HepG2 (cell line): Measurements from ENCODE around the gene TMEM269. TPM values are rescaled to one million over a fixed set of nuclear protein-coding genes. Genes with fewer than 3 reads are reported as not detected.

Source experiments
- AKAP8 ChIP-seq: sonication (generic); formaldehyde crosslinking; IDR thresholded peaks from 2 replicates; pipeline ENCODE4 v1.5.1; 2020; ENCODE audit warnings: mild to moderate bottlenecking, missing genetic modification reagents
- ARID5B ChIP-seq: IDR thresholded peaks from 2 replicates; pipeline ENCODE4 v1.4.0; 2020; ENCODE audit warnings: mild to moderate bottlenecking, missing genetic modification reagents
- ATF4 ChIP-seq, 2 experiments: fragments of 450-650 bp in 1 of 2; sonication (generic) in 1 of 2; formaldehyde crosslinking; IDR thresholded peaks; 2 replicates each; pipeline versions ENCODE4 v1.5.0 to v1.8.0; 2020 to 2022; ENCODE audit warnings: mild to moderate bottlenecking in 1 of 2, missing genetic modification reagents in 1 of 2
- CREB1 ChIP-seq, 2 experiments: fragments of 450-650 bp in 1 of 2; IDR thresholded peaks; 2 replicates each; pipeline ENCODE4 v1.6.1; 2016 to 2017; ENCODE audit warnings: control low read depth in 1 of 2, mild to moderate bottlenecking in 1 of 2, missing compliant biosample characterization in 1 of 2, missing genetic modification characterization in 1 of 2
- HMGA1 ChIP-seq: sonication (generic); formaldehyde crosslinking; conservative IDR thresholded peaks from 2 replicates; pipeline ENCODE4 v1.4.0; 2020; ENCODE audit warnings: missing genetic modification reagents
- LBX2 ChIP-seq: sonication (generic); formaldehyde crosslinking; IDR thresholded peaks from 2 replicates; pipeline ENCODE4 v1.5.0; 2020; ENCODE audit warnings: missing genetic modification reagents, mild to moderate bottlenecking, borderline replicate concordance
- MXI1 ChIP-seq: IDR thresholded peaks from 3 replicates; pipeline ENCODE4 v1.6.1; 2012; ENCODE audit warnings: low read depth, low read length, inconsistent platforms, borderline replicate concordance
- NCOR1 ChIP-seq: fragments of 200-600 bp; sonication (generic); IDR thresholded peaks from 2 replicates; pipeline ENCODE4 v1.7.0; 2017; ENCODE audit warnings: antibody characterized with exemption, low read length, borderline replicate concordance
- SMC3 ChIP-seq: IDR thresholded peaks from 2 replicates; pipeline ENCODE4 v1.6.1; 2011; ENCODE audit warnings: low read length, improper control_type of control experiment
- STAT5B ChIP-seq: sonication (generic); formaldehyde crosslinking; IDR thresholded peaks from 2 replicates; pipeline ENCODE4 v1.4.0; 2020; ENCODE audit warnings: missing genetic modification reagents
- TEAD2 ChIP-seq: sonication (generic); formaldehyde crosslinking; IDR thresholded peaks from 2 replicates; pipeline ENCODE4 v1.9.0; 2021; ENCODE audit warnings: missing genetic modification reagents
- TOE1 ChIP-seq: sonication (generic); formaldehyde crosslinking; IDR thresholded peaks from 2 replicates; pipeline ENCODE4 v1.4.0; 2020; ENCODE audit warnings: mild to moderate bottlenecking, missing genetic modification reagents
- ZNF7 ChIP-seq: IDR thresholded peaks from 2 replicates; pipeline ENCODE4 v1.6.1; 2016; ENCODE audit warnings: missing biosample characterization, missing genetic modification reagents
- ZNF772 ChIP-seq: sonication (generic); formaldehyde crosslinking; IDR thresholded peaks from 2 replicates; pipeline ENCODE4 v1.5.0; 2020; ENCODE audit warnings: mild to moderate bottlenecking, missing genetic modification reagents
- ZNF891 ChIP-seq: sonication (generic); formaldehyde crosslinking; IDR thresholded peaks from 2 replicates; pipeline ENCODE4 v1.5.0; 2020; ENCODE audit warnings: mild to moderate bottlenecking, missing genetic modification reagents
- polyA plus RNA-seq, 8 experiments: library from polyadenylated mRNA; depleted of rRNA in 3 of 8; stranded (reverse) in 7 of 8; unstranded in 1 of 8; fragments of >200 nt; fragmentation: Illumina TruSeq in 4 of 8; extraction: Trizol in 4 of 8; gene quantifications; 2 replicates each; pipeline versions ENCODE4 v1.2.1 to v1.2.3, GENCODE V29; 2011 to 2016; ENCODE audit warnings: low read depth in 4 of 8, missing spikeins in 1 of 8, mixed read lengths in 1 of 8; ENCODE audit not compliant: insufficient read depth in 1 of 8
- total RNA-seq, 5 experiments: library from RNA; depleted of rRNA; stranded (reverse); fragments of >200 nt; fragmentation: Illumina TruSeq; extraction: Trizol; gene quantifications; 2 replicates each; pipeline ENCODE4 v1.2.3, GENCODE V29; 2016; ENCODE audit warnings: low read depth in 1 of 5
- TF ChIP-seq, protein P1 (sequence below): sonication (generic); formaldehyde crosslinking; IDR thresholded peaks from 2 replicates; pipeline ENCODE4 v1.8.0; 2022; ENCODE audit warnings: missing genetic modification reagents, mild to moderate bottlenecking, inconsistent platforms, borderline replicate concordance
- TF ChIP-seq, protein P2 (sequence below): sonication (generic); formaldehyde crosslinking; IDR thresholded peaks from 2 replicates; pipeline ENCODE4 v1.4.0; 2020; ENCODE audit warnings: missing genetic modification reagents, borderline replicate concordance
- TF ChIP-seq, protein P3 (sequence below): sonication (generic); formaldehyde crosslinking; conservative IDR thresholded peaks from 2 replicates; pipeline ENCODE4 v1.4.0; 2020; ENCODE audit warnings: missing genetic modification reagents

TMEM269 gene
- total and polyA plus RNA-seq, 2 of the 13 experiments (the other 11 are each of a cell fraction or from before 2014, with no cell fraction given), result 0.15 to 0.21 TPM

DNA sequence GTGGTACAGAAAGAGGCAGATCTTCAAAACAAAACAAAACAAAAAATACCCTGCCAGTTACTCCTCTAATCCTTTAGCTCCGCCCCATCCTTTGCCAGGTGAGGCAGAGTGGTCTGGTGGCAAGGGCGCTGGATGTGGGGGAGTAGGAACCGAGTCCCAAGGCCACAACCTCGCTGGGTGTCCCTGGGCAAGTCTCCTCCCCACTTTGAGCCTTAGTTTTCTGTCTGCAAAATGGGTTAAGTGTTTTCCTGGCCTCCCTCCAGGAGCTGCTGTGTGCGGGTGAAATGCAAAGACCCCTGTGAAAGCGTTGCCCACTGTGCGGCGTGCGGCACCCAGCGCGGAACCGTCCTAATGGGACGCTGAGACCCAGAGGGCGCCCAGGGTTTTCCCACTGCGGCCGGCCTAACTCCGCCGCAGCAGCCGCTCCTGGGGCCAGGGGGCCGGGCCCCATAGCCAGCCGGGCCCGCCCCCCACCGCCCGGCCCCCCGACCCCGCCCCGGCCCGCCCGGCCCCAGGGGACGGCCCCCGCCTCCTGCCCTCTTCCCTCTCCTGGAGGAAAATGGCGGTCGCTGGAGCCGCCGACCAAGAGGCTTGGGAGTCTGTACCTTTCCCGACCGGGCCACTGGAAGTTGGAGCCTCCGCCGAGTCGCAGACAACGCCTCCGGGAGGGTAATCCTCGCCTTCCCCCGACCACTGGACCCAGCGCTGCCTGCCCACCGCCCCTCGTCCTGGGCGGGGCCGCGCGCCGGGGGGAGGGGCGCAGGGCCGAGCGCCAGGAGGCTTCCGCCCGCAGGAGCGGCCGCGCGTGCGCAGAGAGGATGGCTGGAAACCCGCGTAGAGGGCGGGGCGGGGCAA lies 32.0 kb downstream of the TMEM269 start, which contains the start of the genes ERMAP and SVBP (continued):
- TF ChIP-seq, protein P1, sequence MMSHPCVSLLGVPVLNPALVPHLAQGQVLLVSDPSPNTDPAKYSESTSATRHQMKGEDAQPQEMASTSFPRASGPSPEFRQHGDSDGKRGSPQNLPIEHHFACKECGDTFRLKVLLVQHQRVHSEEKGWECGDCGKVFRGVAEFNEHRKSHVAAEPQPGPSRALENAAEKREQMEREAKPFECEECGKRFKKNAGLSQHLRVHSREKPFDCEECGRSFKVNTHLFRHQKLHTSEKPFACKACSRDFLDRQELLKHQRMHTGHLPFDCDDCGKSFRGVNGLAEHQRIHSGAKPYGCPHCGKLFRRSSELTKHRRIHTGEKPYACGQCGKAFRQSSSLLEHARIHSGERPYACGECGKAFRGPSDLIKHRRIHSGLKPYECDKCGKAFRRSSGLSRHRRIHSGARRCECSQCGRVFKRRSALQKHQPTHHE (CRISPR knock-in tag), result 0 out of 2 replicates have a peak, but pooled peaks have one; percentile 39
- TF ChIP-seq SMC3 (no peak), ATF4 (CRISPR knock-in tag; IDR thresholded peaks at IDR 0.05) (no peak), AKAP8 (CRISPR knock-in tag) (no peak), TOE1 (CRISPR knock-in tag) (no peak), ZNF7 (CRISPR knock-in tag) (no peak), LBX2 (no peak), ARID5B (CRISPR knock-in tag) (0 out of 2 replicates have a peak, but pooled peaks have one; percentile 3), NCOR1 (no peak; the same call in 1 of the 2 replicates), MXI1 (peak; percentile 64; the same call in 1 of the 3 replicates), HMGA1 (CRISPR knock-in tag) (no peak), TEAD2 (CRISPR knock-in tag) (no peak), CREB1 (IDR thresholded peaks at IDR 0.05) (no peak), CREB1 (CRISPR knock-in tag; IDR thresholded peaks at IDR 0.05) (no peak), STAT5B (no peak), ZNF772 (CRISPR knock-in tag) (peak; percentile 84), ZNF891 (no peak)
- TF ChIP-seq, protein P2, sequence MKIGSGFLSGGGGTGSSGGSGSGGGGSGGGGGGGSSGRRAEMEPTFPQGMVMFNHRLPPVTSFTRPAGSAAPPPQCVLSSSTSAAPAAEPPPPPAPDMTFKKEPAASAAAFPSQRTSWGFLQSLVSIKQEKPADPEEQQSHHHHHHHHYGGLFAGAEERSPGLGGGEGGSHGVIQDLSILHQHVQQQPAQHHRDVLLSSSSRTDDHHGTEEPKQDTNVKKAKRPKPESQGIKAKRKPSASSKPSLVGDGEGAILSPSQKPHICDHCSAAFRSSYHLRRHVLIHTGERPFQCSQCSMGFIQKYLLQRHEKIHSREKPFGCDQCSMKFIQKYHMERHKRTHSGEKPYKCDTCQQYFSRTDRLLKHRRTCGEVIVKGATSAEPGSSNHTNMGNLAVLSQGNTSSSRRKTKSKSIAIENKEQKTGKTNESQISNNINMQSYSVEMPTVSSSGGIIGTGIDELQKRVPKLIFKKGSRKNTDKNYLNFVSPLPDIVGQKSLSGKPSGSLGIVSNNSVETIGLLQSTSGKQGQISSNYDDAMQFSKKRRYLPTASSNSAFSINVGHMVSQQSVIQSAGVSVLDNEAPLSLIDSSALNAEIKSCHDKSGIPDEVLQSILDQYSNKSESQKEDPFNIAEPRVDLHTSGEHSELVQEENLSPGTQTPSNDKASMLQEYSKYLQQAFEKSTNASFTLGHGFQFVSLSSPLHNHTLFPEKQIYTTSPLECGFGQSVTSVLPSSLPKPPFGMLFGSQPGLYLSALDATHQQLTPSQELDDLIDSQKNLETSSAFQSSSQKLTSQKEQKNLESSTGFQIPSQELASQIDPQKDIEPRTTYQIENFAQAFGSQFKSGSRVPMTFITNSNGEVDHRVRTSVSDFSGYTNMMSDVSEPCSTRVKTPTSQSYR (CRISPR knock-in tag), result peak; percentile 95
- TF ChIP-seq, protein P3, sequence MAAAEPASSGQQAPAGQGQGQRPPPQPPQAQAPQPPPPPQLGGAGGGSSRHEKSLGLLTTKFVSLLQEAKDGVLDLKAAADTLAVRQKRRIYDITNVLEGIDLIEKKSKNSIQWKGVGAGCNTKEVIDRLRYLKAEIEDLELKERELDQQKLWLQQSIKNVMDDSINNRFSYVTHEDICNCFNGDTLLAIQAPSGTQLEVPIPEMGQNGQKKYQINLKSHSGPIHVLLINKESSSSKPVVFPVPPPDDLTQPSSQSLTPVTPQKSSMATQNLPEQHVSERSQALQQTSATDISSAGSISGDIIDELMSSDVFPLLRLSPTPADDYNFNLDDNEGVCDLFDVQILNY (CRISPR knock-in tag), result no peak
